Suprapubic skin (tissue), 4 donors: ENCODE data around the gene ARID5B. TPM values are rescaled to one million over a fixed set of nuclear protein-coding genes. Genes with fewer than 3 reads are reported as not detected.

Experiments used
- DNase-seq, 2 donors: peaks; one replicate each; pipeline ENCODE4 v3.0.0-alpha.2; 2019; ENCODE audit warnings: low spot score in 2 of 2
- H3K27ac ChIP-seq: fragments of 200-600 bp; sonication (generic); one replicate; pipeline ENCODE4 v1.5.1; 2019
- H3K27me3 ChIP-seq: fragments of 200-600 bp; sonication (generic); one replicate; pipeline ENCODE4 v1.5.1; 2019
- H3K36me3 ChIP-seq: fragments of 200-600 bp; sonication (generic); one replicate; pipeline ENCODE4 v1.5.1; 2019
- H3K4me1 ChIP-seq: fragments of 200-600 bp; sonication (generic); one replicate; pipeline ENCODE4 v1.5.1; 2019
- H3K4me3 ChIP-seq: fragments of 200-600 bp; sonication (generic); one replicate; pipeline ENCODE4 v1.5.1; 2019; ENCODE audit warnings: mild to moderate bottlenecking
- H3K9me3 ChIP-seq: fragments of 200-600 bp; sonication (generic); one replicate; pipeline ENCODE4 v1.5.1; 2019
- EP300 ChIP-seq: sonication (generic); formaldehyde crosslinking; IDR thresholded peaks from one replicate; pipeline ENCODE4 v1.6.1; 2017; ENCODE audit warnings: antibody characterized with exemption
- POLR2A ChIP-seq, 2 donors: fragments of 450-650 bp; IDR thresholded peaks; one replicate each; pipeline ENCODE4 v1.6.1; 2017; ENCODE audit warnings: antibody characterized with exemption in 2 of 2, mild to moderate bottlenecking in 2 of 2, moderate library complexity in 2 of 2
- POLR2AphosphoS5 ChIP-seq, 3 donors: sonication (generic); formaldehyde crosslinking; IDR thresholded peaks; one replicate each; pipeline ENCODE4 v1.6.1; 2017; ENCODE audit warnings: antibody characterized with exemption in 3 of 3
- WGBS: methylation state at CpG from one replicate; pipeline ENCODE4 v1.1.5; 2018; 5-methylcytosine and 5-hydroxymethylcytosine counted together
- total RNA-seq, 4 donors: library from RNA; depleted of rRNA; stranded (reverse); fragments of >200 nt; gene quantifications; one replicate each; pipeline ENCODE4 v1.1.0, GENCODE V29; 2016
- TF ChIP-seq, protein P1 (sequence below), 2 donors: fragments of 200-600 bp in 1 of 2; fragments of 450-650 bp in 1 of 2; sonication (generic) in 1 of 2; IDR thresholded peaks; one replicate each; pipeline ENCODE4 v1.5.1; 2016 to 2019; ENCODE audit warnings: antibody characterized with exemption in 2 of 2, mild to moderate bottlenecking in 1 of 2, moderate library complexity in 1 of 2

Gene ARID5B
- total RNA-seq, 4 donors from 2014 or later = 45.4 to 75.2 (median 71.9) TPM

- Histone ChIP-seq H3K27ac (no peak overlapping the region), H3K36me3 (peaks cover 44% of the 10 kb centered on the region), H3K27me3 (no peaks in the 10 kb centered on the region), H3K4me3 (no peak overlapping the region), H3K9me3 (no peaks in the 10 kb centered on the region), H3K4me1 (peaks cover 32% of the 10 kb centered on the region)
- DNase-seq = no peak
- TF ChIP-seq POLR2AphosphoS5 (IDR thresholded peaks at IDR 0.05) (no peak), POLR2A (IDR thresholded peaks at IDR 0.05) (no peak), EP300 (no peak)
- TF ChIP-seq, protein P1, sequence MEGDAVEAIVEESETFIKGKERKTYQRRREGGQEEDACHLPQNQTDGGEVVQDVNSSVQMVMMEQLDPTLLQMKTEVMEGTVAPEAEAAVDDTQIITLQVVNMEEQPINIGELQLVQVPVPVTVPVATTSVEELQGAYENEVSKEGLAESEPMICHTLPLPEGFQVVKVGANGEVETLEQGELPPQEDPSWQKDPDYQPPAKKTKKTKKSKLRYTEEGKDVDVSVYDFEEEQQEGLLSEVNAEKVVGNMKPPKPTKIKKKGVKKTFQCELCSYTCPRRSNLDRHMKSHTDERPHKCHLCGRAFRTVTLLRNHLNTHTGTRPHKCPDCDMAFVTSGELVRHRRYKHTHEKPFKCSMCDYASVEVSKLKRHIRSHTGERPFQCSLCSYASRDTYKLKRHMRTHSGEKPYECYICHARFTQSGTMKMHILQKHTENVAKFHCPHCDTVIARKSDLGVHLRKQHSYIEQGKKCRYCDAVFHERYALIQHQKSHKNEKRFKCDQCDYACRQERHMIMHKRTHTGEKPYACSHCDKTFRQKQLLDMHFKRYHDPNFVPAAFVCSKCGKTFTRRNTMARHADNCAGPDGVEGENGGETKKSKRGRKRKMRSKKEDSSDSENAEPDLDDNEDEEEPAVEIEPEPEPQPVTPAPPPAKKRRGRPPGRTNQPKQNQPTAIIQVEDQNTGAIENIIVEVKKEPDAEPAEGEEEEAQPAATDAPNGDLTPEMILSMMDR (IDR thresholded peaks at IDR 0.05) = no peak
- 53% methylated on average over 2 of the region's 2 CpGs for WGBS
Observed at GRCh38 chr10:62087329-62087728, 185.8 kb downstream of the ARID5B start.

- Histone ChIP-seq H3K4me1 (peaks cover 24% of the 10 kb centered on the region), H3K4me3 (no peak overlapping the region), H3K27ac (no peak overlapping the region), H3K36me3 (peaks cover 53% of the 10 kb centered on the region), H3K27me3 (no peaks in the 10 kb centered on the region), H3K9me3 (no peaks in the 10 kb centered on the region)
- TF ChIP-seq, protein P1 (IDR thresholded peaks at IDR 0.05) = no peak
- TF ChIP-seq EP300 = no peak
- 84% methylated on average over 3 of the region's 3 CpGs for WGBS
- no peak for DNase-seq
Observed at GRCh38 chr10:62088786-62089185, 187.3 kb downstream of the ARID5B start.

DNA sequence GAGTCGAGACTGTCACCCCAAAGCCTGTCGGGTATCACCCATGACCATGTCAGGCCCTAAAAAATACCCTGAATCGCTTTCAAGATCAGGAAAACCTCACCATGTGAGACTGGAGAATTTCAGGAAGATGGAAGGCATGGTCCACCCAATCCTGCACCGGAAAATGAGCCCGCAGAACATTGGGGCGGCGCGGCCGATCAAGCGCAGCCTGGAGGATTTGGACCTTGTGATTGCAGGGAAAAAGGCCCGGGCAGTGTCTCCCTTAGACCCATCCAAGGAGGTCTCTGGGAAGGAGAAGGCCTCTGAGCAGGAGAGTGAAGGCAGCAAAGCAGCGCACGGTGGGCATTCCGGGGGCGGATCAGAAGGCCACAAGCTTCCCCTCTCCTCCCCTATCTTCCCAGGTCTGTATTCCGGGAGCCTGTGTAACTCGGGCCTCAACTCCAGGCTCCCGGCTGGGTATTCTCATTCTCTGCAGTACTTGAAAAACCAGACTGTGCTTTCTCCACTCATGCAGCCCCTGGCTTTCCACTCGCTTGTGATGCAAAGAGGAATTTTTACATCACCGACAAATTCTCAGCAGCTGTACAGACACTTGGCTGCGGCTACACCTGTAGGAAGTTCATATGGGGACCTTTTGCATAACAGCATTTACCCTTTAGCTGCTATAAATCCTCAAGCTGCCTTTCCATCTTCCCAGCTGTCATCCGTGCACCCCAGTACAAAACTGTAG is 191.0 kb downstream of the ARID5B start:
- Histone ChIP-seq H3K27ac (peak overlapping the region; percentile 19), H3K36me3 (peaks cover 40% of the 10 kb centered on the region), H3K4me3 (no peak overlapping the region), H3K27me3 (no peaks in the 10 kb centered on the region), H3K9me3 (no peaks in the 10 kb centered on the region), H3K4me1 (peaks cover 36% of the 10 kb centered on the region)
- DNase-seq = no peak
- no peak for TF ChIP-seq EP300
- no peak for TF ChIP-seq POLR2A (IDR thresholded peaks at IDR 0.05)
- no peak for TF ChIP-seq POLR2AphosphoS5 (IDR thresholded peaks at IDR 0.05)
- TF ChIP-seq, protein P1 (IDR thresholded peaks at IDR 0.05) = no peak
- 86% methylated on average over 22 of the region's 22 CpGs for WGBS

DNA sequence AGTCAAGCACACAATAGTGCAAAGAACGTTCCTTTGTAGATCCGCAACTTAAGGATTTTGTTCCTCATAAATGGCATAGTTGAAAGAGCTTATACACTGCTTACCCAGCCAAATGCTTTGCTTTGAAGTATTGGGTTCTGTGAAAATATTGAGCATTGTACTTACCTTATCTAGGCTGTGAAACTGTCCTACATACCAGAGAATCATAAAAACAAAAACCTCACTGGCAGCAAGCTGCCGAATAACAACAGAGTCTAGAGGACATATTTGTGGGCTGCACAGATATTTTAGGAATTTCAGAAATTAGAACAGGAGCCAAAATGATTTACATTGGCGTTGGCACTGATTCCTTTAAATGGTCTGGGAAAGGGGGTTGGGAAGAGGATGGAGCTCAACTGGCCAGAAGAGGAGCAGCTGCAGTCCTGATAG is 192.4 kb downstream of the ARID5B start:
- Histone ChIP-seq H3K27me3 (no peaks in the 10 kb centered on the region), H3K27ac (peak overlapping the region; percentile 74), H3K4me3 (no peak overlapping the region), H3K4me1 (peaks cover 36% of the 10 kb centered on the region), H3K36me3 (peaks cover 40% of the 10 kb centered on the region), H3K9me3 (no peaks in the 10 kb centered on the region)
- TF ChIP-seq, protein P1 (IDR thresholded peaks at IDR 0.05) = no peak
- TF ChIP-seq POLR2A (IDR thresholded peaks at IDR 0.05) = no peak
- TF ChIP-seq POLR2AphosphoS5 (IDR thresholded peaks at IDR 0.05) = no peak
- TF ChIP-seq EP300 = no peak
- WGBS = 70% methylated on average over 4 of the region's 4 CpGs
- DNase-seq = no peak

DNA sequence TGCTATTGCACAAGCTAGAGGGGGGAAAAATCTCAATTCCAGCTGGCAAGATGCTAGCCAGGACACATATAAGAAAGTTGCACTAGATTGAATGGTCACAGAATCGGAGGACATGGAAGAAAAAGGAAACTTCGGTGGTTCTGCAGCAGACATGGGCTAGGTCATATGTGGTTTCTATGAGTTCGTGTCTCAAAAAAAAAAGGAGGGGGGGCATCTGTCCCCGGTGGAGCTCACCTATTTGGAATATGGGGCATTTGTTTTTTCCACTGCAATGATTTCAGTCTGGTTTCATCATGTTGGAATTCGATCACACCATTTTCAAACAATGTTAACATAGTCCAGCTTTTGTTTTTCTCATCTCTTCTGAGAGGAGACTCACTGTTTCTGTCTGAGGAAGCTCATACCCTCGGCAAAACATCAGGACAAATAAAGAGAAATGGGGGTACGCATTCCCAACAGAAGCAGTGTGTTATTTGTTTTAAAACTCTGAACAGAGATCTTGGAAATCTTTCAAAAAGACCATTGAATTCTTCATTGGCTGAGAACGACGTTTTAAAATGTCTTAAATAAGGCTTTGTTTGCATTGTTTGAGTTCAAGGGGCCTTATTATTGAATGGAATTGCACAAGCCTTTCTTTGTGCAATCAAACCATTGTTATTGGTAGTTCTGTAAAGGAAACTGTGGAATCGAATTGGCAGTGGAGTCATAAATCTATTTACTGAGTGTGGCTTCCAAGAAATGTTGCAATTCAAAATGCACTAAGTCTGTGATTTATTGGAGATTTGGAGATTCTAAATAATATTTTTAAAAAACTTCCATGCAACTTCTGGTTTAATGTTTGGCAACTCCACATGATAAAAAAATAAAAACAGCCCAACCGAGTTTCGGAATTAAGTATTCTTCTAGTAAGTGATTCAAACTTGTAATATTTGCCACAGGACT is 194.0 kb downstream of the ARID5B start:
- no peak overlapping the region for H3K4me3 ChIP-seq
- no peaks in the 10 kb centered on the region for H3K9me3 ChIP-seq
- no peaks in the 10 kb centered on the region for H3K27me3 ChIP-seq
- no peak for DNase-seq
- TF ChIP-seq POLR2A (IDR thresholded peaks at IDR 0.05) = no peak
- peak in 1 of 3 donors; percentile 51 for TF ChIP-seq POLR2AphosphoS5 (IDR thresholded peaks at IDR 0.05)
- no peak for TF ChIP-seq EP300
- TF ChIP-seq, protein P1 (IDR thresholded peaks at IDR 0.05) = no peak
- peaks cover 32% of the 10 kb centered on the region for H3K4me1 ChIP-seq
- H3K36me3 ChIP-seq = peaks cover 28% of the 10 kb centered on the region
- 39% methylated on average over 12 of the region's 12 CpGs for WGBS
- peak overlapping the region; percentile 74 for H3K27ac ChIP-seq
